ENCODE measurements around the gene CBFB.

GRCh38 chr16:67016143-67016542, 12.8 kb upstream of the CBFB start:
- TF ChIP-seq CTCF (conservative IDR thresholded peaks at IDR 0.05; ENCODE audit: low read depth, low read length) (no peak), POLR2A (IDR thresholded peaks at IDR 0.05; ENCODE audit: low read depth, low read length) (no peak), RFX5 (IDR thresholded peaks at IDR 0.05; ENCODE audit: low read depth, low read length) (no peak), MAZ (IDR thresholded peaks at IDR 0.05; ENCODE audit: borderline replicate concordance, low read depth, low read length) (no peak), BHLHE40 (IDR thresholded peaks at IDR 0.05; ENCODE audit: low read depth, low read length) (no peak), SMC3 (IDR thresholded peaks at IDR 0.05; ENCODE audit: low read depth, low read length) (no peak), CEBPB (IDR thresholded peaks at IDR 0.05; ENCODE audit: low read depth, low read length) (no peak), RAD21 (IDR thresholded peaks at IDR 0.05; ENCODE audit: low read length) (no peak), FOS (IDR thresholded peaks at IDR 0.05; ENCODE audit: low read depth, low read length) (no peak), MAFK (IDR thresholded peaks at IDR 0.05; ENCODE audit: low read depth, low read length) (no peak), USF2 (IDR thresholded peaks at IDR 0.05; ENCODE audit: low read depth, low read length) (no peak), NFE2L2 (IDR thresholded peaks at IDR 0.05; ENCODE audit: low read depth, low read length) (no peak), MXI1 (IDR thresholded peaks at IDR 0.05; ENCODE audit: borderline replicate concordance, low read depth, low read length) (no peak), RCOR1 (IDR thresholded peaks at IDR 0.05; ENCODE audit: insufficient replicate concordance, low read length) (no peak)

Data from IMR-90 (cell line).